Stimulated activated CD4-positive, alpha-beta T cell treated with anti-CD3 and anti-CD28 coated beads, Interleukin-1b, Interleukin-23, amount 100 ng/mL, for 24 hours (primary cell): Measurements from ENCODE around the gene LTBR.
A peak's percentile ranks its signal among the peaks of the same experiment; 100 is the strongest.

Experiments used
- DNase-seq, 4 experiments: peaks; one replicate each; pipeline ENCODE4 v3.0.0-alpha.2; 2020; ENCODE audit warnings: low read depth in 4 of 4, low spot score in 1 of 4

The LTBR gene

GRCh38 chr12:6346235-6346832 is 37.6 kb upstream of the LTBR start:
- DNase-seq, result no peak

- DNase-seq, result no peak
Measured at GRCh38 chr12:6346942-6347341, 37.0 kb upstream of the LTBR start.

GRCh38 chr12:6347367-6348338 is 36.3 kb upstream of the LTBR start:
- no peak for DNase-seq

- DNase-seq, result no peak
Measured at GRCh38 chr12:6351622-6352021, 32.3 kb upstream of the LTBR start.

GRCh38 chr12:6352193-6353173 is 31.5 kb upstream of the LTBR start:
- DNase-seq, result no peak

GRCh38 chr12:6354495-6355393 is 29.2 kb upstream of the LTBR start:
- no peak for DNase-seq

GRCh38 chr12:6355491-6356373 is 28.2 kb upstream of the LTBR start:
- no peak for DNase-seq

- DNase-seq, result no peak
Measured at GRCh38 chr12:6356374-6356820, 27.6 kb upstream of the LTBR start.

- DNase-seq, result no peak
Measured at GRCh38 chr12:6358881-6359280, 25.1 kb upstream of the LTBR start.

- DNase-seq, result no peak
Measured at GRCh38 chr12:6360080-6360571, 23.8 kb upstream of the LTBR start.

- DNase-seq, result no peak
Measured at GRCh38 chr12:6360578-6361490, 23.1 kb upstream of the LTBR start.

GRCh38 chr12:6361834-6362233 is 22.1 kb upstream of the LTBR start:
- no peak for DNase-seq

GRCh38 chr12:6362403-6362802 is 21.6 kb upstream of the LTBR start:
- DNase-seq, result no peak

GRCh38 chr12:6363010-6363329 is 21.0 kb upstream of the LTBR start:
- DNase-seq, result no peak

GRCh38 chr12:6363330-6364043 is 20.5 kb upstream of the LTBR start:
- DNase-seq, result peak; percentile 44 to 68 (median 51)

- no peak for DNase-seq
Measured at GRCh38 chr12:6364044-6364374, 20.0 kb upstream of the LTBR start.

- no peak for DNase-seq
Measured at GRCh38 chr12:6367065-6367968, 16.6 kb upstream of the LTBR start.
